KG1 (cell line): ENCODE data around the gene CAND1.
A peak's percentile ranks its signal among the peaks of the same experiment; 100 is the strongest.

ENCODE experiments used
- DNase-seq: peaks from one replicate; lab custom pipeline; 2025; lab: John Stamatoyannopoulos, UW

CAND1 gene

GRCh38 chr12:67344979-67345710 lies 76.0 kb downstream of the CAND1 start:
- no peak for DNase-seq

- no peak for DNase-seq
Observed at GRCh38 chr12:67348683-67349082, 79.5 kb downstream of the CAND1 start.

- DNase-seq = no peak
Observed at GRCh38 chr12:67352682-67353081, 83.5 kb downstream of the CAND1 start.

- no peak for DNase-seq
Observed at GRCh38 chr12:67354322-67354721, 85.2 kb downstream of the CAND1 start.

- no peak for DNase-seq
Observed at GRCh38 chr12:67354966-67355365, 85.8 kb downstream of the CAND1 start.

- DNase-seq = peak; percentile 10
Observed at GRCh38 chr12:67355428-67356379, 86.5 kb downstream of the CAND1 start.

- DNase-seq = no peak
Observed at GRCh38 chr12:67356380-67356774, 87.2 kb downstream of the CAND1 start.

GRCh38 chr12:67357376-67358125 lies 88.4 kb downstream of the CAND1 start:
- no peak for DNase-seq

GRCh38 chr12:67358781-67359338 lies 89.7 kb downstream of the CAND1 start:
- no peak for DNase-seq

- no peak for DNase-seq
Observed at GRCh38 chr12:67362526-67362925, 93.4 kb downstream of the CAND1 start.

GRCh38 chr12:67364228-67364627 lies 95.1 kb downstream of the CAND1 start:
- DNase-seq = no peak

GRCh38 chr12:67365131-67365530 lies 96.0 kb downstream of the CAND1 start:
- no peak for DNase-seq

GRCh38 chr12:67367843-67368242 lies 98.7 kb downstream of the CAND1 start:
- no peak for DNase-seq
